ENCODE measurements around the gene STX5. TPM values are rescaled to one million over a fixed set of nuclear protein-coding genes. Genes with fewer than 3 reads are reported as not detected.

STX5 gene
- total and polyA plus RNA-seq, 9 of the 15 experiments (the other 6 are each of a cell fraction or from before 2014, with no cell fraction given), result 2.8 to 28.6 (median 23.7) TPM

GRCh38 chr11:62771144-62772021, 60.5 kb downstream of the STX5 start, which contains the start of gene TAF6L (continued):
- TF ChIP-seq TFE3 (CRISPR knock-in tag; IDR thresholded peaks at IDR 0.05) (peak; percentile 99), ERF (CRISPR knock-in tag; IDR thresholded peaks at IDR 0.05) (no peak), ZBTB1 (CRISPR knock-in tag; IDR thresholded peaks at IDR 0.05; ENCODE audit: borderline replicate concordance, low read depth) (no peak), E2F8 (IDR thresholded peaks at IDR 0.05; ENCODE audit: low read depth, partially characterized antibody) (peak; percentile 68), FOS (IDR thresholded peaks at IDR 0.05; ENCODE audit: extremely low read depth, insufficient read length) (peak; percentile 76), CBFA2T3 (IDR thresholded peaks at IDR 0.05) (peak; percentile 29), SIN3B (IDR thresholded peaks at IDR 0.05; ENCODE audit: low read depth) (no peak), PURB (CRISPR knock-in tag; IDR thresholded peaks at IDR 0.05; ENCODE audit: low read depth) (no peak), PTRF (tag; IDR thresholded peaks at IDR 0.05) (no peak), ZNF134 (CRISPR knock-in tag; conservative IDR thresholded peaks at IDR 0.05) (no peak), XRCC4 (IDR thresholded peaks at IDR 0.05; ENCODE audit: extremely low read depth, insufficient read depth, insufficient read length) (no peak)
- TF ChIP-seq, protein P1, sequence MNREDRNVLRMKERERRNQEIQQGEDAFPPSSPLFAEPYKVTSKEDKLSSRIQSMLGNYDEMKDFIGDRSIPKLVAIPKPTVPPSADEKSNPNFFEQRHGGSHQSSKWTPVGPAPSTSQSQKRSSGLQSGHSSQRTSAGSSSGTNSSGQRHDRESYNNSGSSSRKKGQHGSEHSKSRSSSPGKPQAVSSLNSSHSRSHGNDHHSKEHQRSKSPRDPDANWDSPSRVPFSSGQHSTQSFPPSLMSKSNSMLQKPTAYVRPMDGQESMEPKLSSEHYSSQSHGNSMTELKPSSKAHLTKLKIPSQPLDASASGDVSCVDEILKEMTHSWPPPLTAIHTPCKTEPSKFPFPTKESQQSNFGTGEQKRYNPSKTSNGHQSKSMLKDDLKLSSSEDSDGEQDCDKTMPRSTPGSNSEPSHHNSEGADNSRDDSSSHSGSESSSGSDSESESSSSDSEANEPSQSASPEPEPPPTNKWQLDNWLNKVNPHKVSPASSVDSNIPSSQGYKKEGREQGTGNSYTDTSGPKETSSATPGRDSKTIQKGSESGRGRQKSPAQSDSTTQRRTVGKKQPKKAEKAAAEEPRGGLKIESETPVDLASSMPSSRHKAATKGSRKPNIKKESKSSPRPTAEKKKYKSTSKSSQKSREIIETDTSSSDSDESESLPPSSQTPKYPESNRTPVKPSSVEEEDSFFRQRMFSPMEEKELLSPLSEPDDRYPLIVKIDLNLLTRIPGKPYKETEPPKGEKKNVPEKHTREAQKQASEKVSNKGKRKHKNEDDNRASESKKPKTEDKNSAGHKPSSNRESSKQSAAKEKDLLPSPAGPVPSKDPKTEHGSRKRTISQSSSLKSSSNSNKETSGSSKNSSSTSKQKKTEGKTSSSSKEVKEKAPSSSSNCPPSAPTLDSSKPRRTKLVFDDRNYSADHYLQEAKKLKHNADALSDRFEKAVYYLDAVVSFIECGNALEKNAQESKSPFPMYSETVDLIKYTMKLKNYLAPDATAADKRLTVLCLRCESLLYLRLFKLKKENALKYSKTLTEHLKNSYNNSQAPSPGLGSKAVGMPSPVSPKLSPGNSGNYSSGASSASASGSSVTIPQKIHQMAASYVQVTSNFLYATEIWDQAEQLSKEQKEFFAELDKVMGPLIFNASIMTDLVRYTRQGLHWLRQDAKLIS (CRISPR knock-in tag; IDR thresholded peaks at IDR 0.05), result no peak
- TF ChIP-seq, protein P2, sequence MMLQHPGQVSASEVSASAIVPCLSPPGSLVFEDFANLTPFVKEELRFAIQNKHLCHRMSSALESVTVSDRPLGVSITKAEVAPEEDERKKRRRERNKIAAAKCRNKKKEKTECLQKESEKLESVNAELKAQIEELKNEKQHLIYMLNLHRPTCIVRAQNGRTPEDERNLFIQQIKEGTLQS (IDR thresholded peaks at IDR 0.05), result no peak; the same call in none of the 2 replicates
- TF ChIP-seq, protein P2 (CRISPR knock-in tag; conservative IDR thresholded peaks at IDR 0.05), result peak; percentile 52; the same call in 1 of the 2 replicates
- TF ChIP-seq, protein P3, sequence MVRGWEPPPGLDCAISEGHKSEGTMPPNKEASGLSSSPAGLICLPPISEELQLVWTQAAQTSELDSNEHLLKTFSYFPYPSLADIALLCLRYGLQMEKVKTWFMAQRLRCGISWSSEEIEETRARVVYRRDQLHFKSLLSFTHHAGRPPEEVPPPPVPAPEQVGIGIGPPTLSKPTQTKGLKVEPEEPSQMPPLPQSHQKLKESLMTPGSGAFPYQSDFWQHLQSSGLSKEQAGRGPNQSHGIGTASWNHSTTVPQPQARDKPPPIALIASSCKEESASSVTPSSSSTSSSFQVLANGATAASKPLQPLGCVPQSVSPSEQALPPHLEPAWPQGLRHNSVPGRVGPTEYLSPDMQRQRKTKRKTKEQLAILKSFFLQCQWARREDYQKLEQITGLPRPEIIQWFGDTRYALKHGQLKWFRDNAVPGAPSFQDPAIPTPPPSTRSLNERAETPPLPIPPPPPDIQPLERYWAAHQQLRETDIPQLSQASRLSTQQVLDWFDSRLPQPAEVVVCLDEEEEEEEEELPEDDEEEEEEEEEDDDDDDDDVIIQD (CRISPR knock-in tag; IDR thresholded peaks at IDR 0.05), result no peak

Measured in K562 (cell line).